GM21367 (cell line): ENCODE data around the gene HNRNPH3.
"Not testable (repeated sequence)": the region's sequence is repeated elsewhere in the genome, so short reads cannot be mapped to it uniquely, and the experiment has no call there.

Experiments used
- ATAC-seq: cut with Tn5 transposase; IDR thresholded peaks from one replicate; pipeline ENCODE4 v1.9.1; 2021; ENCODE audit not compliant: unreplicated experiment

The HNRNPH3 gene

GRCh38 chr10:68331455-68332258 is at the start of gene HNRNPH3:
HNRNPH3 (plus strand) TSS chr10:68332064; CDS start chr10:68337222, 5,158 bp downstream.
- peak; percentile 65 for ATAC-seq

GRCh38 chr10:68284062-68285001 is 47.5 kb upstream of the HNRNPH3 start:
- no peak for ATAC-seq

- ATAC-seq = no peak
These were observed 43.1 kb upstream of the HNRNPH3 start for GRCh38 chr10:68288717-68289116.

- ATAC-seq = no peak
These were observed 41.1 kb upstream of the HNRNPH3 start for GRCh38 chr10:68290736-68291135.

GRCh38 chr10:68296843-68297663 is 34.8 kb upstream of the HNRNPH3 start:
- ATAC-seq = no peak

GRCh38 chr10:68301301-68301700 is 30.6 kb upstream of the HNRNPH3 start:
- no peak for ATAC-seq

GRCh38 chr10:68301790-68302502 is 29.9 kb upstream of the HNRNPH3 start:
- no peak for ATAC-seq

GRCh38 chr10:68302503-68302823 is 29.4 kb upstream of the HNRNPH3 start:
- ATAC-seq = no peak

GRCh38 chr10:68302871-68303270 is 29.0 kb upstream of the HNRNPH3 start:
- ATAC-seq = no peak

- ATAC-seq = no peak
These were observed 27.9 kb upstream of the HNRNPH3 start for GRCh38 chr10:68303849-68304412.

GRCh38 chr10:68305854-68306253 is 26.0 kb upstream of the HNRNPH3 start:
- no peak for ATAC-seq

GRCh38 chr10:68310531-68310930 is 21.3 kb upstream of the HNRNPH3 start:
- ATAC-seq = no peak

GRCh38 chr10:68314930-68315329 is 16.9 kb upstream of the HNRNPH3 start:
- not testable (repeated sequence) for ATAC-seq

GRCh38 chr10:68315582-68315981 is 16.3 kb upstream of the HNRNPH3 start:
- no peak for ATAC-seq

GRCh38 chr10:68318331-68319059 is 13.4 kb upstream of the HNRNPH3 start:
- no peak for ATAC-seq

- not testable (repeated sequence) for ATAC-seq
These were observed 7.5 kb upstream of the HNRNPH3 start for GRCh38 chr10:68324396-68324795.

GRCh38 chr10:68327889-68328786 is 3.7 kb upstream of the HNRNPH3 start:
- ATAC-seq = no peak

GRCh38 chr10:68329506-68329861 is 2.4 kb upstream of the HNRNPH3 start:
- no peak for ATAC-seq
